Measurements from ENCODE around the gene OGFOD3. TPM values are rescaled to one million over a fixed set of nuclear protein-coding genes. Genes with fewer than 3 reads are reported as not detected.

OGFOD3 gene
- total and polyA plus RNA-seq, 9 of the 15 experiments (the other 6 are each of a cell fraction or from before 2014, with no cell fraction given): 0.69 to 44.7 (median 18.9) TPM

GRCh38 chr17:82414548-82415281, 3.7 kb downstream of the OGFOD3 start (continued):
- TF ChIP-seq HCFC1 (IDR thresholded peaks at IDR 0.05; ENCODE audit: low read depth, low read length) (no peak), CHD7 (IDR thresholded peaks at IDR 0.05; ENCODE audit: low read depth, low read length) (no peak), CHD1 (IDR thresholded peaks at IDR 0.05; ENCODE audit: low read length) (no peak), CC2D1A (IDR thresholded peaks at IDR 0.05) (peak; percentile 78), SMAD2 (IDR thresholded peaks at IDR 0.05; ENCODE audit: low read depth, low read length) (no peak), ZNF41 (CRISPR knock-in tag; conservative IDR thresholded peaks at IDR 0.05) (no peak), NUFIP1 (IDR thresholded peaks at IDR 0.05; ENCODE audit: partially characterized antibody) (no peak), CREB3 (tag; conservative IDR thresholded peaks at IDR 0.05; ENCODE audit: low read depth) (peak; percentile 60; the same call in 1 of the 2 replicates), ZC3H11A (IDR thresholded peaks at IDR 0.05; ENCODE audit: low read depth, low read length) (no peak), ZBTB8A (IDR thresholded peaks at IDR 0.05; ENCODE audit: partially characterized antibody) (no peak), MTA2 (IDR thresholded peaks at IDR 0.05; ENCODE audit: low read depth) (no peak), BDP1 (IDR thresholded peaks at IDR 0.05; ENCODE audit: insufficient read depth, insufficient read length) (no peak), SRF (CRISPR knock-in tag; IDR thresholded peaks at IDR 0.05) (peak in 1 of 2 experiments; percentile 85; a peak in 2 of 4 replicates), ZNF184 (CRISPR knock-in tag; IDR thresholded peaks at IDR 0.05) (no peak)
- TF ChIP-seq, protein P1, sequence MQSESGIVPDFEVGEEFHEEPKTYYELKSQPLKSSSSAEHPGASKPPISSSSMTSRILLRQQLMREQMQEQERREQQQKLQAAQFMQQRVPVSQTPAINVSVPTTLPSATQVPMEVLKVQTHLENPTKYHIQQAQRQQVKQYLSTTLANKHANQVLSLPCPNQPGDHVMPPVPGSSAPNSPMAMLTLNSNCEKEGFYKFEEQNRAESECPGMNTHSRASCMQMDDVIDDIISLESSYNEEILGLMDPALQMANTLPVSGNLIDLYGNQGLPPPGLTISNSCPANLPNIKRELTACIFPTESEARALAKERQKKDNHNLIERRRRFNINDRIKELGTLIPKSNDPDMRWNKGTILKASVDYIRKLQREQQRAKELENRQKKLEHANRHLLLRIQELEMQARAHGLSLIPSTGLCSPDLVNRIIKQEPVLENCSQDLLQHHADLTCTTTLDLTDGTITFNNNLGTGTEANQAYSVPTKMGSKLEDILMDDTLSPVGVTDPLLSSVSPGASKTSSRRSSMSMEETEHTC (IDR thresholded peaks at IDR 0.05): no peak
